Stimulated activated CD4-positive, alpha-beta T cell treated with anti-CD3 and anti-CD28 coated beads, Interleukin-15, amount 100 ng/mL, for 24 hours (primary cell): ENCODE data around the gene DNHD1.

Experiments used
- DNase-seq: peaks from one replicate; pipeline ENCODE4 v3.0.0-alpha.2; 2020

Gene DNHD1

GRCh38 chr11:6566704-6567370 lies 69.8 kb downstream of the DNHD1 start:
- no peak for DNase-seq

GRCh38 chr11:6567371-6567745 lies 70.3 kb downstream of the DNHD1 start:
- no peak for DNase-seq

DNA sequence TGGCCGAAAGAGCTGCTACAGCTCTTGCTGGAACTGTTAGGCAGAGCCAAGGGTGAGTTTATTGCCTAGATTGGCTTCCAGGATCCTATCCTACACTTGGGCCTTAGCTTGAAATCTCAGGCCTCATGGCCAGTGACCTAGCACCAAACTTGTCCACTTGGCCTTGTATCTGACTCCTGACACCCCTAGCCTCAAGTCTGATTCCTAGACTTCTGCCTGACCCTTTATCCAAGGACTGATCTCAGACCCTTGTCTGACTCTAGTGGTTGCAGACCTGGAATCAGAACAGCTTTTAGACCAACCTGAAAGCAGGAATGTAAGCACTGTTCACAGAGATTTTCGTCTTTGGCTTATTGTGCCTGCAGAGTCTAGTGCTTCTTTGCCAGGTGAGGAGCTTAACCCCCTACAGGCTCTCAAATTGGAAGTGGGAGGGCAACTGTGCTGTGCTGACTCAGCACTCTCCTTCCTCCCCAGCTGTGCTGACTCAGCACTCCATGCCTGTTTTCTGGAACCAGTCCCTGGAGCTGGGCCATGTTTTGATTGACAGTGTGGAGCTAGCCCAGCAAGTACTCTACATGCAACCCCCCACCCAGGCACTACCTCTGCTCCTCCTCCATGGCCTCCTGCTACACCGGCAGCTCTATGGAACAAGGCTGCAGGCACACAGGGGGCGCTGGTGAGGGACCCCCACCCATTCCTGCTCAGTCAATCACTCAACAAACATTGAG lies 71.3 kb downstream of the DNHD1 start:
- DNase-seq: no peak

DNA sequence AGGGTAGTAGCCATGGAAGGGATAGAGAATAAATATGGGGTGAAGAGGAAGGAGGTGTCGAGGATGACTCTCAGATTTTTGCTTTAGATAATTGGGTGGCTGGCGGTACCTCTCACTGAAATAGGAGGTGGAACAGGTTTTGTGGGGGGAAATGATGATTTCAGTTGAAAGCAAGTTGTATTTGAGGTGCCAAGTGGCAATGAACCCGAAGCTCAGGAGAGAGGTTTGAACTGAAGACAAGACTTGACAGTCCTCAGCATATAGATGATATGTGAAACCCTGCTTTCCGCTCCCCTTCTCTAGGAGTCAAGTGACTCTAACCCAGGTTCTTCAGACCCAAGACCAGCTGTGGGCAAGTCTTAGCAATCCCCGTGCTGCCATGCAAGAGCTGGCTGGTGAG lies 72.6 kb downstream of the DNHD1 start:
- DNase-seq: no peak

DNA sequence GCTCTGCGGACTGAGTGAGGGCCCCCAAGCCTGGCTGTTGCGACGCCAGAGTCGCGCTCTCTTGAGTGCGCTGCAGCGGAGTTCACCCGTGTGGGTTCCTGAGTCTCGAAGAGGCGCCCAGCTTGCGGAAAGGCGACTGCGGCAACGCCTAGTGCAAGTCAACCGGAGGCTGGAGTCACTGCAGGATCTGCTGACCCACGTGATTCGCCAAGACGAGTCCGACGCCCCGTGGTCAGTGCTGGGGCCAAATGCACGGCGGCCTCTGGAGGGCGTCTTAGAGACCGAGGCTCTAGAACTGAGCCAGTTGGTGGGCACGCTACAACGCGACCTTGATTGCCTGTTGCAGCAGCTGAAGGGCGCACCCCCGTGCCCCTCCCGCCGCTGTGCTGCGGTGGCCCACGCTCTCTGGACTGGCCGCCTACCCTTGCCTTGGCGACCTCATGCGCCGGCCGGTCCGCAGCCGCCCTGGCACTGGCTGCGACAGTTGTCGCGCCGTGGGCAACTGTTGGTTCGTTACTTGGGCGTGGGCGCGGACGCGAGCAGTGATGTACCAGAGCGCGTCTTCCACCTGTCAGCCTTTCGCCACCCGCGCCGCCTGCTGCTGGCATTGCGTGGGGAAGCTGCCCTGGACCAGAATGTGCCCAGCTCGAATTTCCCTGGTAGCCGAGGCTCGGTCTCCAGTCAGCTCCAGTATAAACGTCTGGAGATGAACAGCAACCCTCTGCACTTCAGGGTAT lies 73.8 kb downstream of the DNHD1 start:
- no peak for DNase-seq

DNA sequence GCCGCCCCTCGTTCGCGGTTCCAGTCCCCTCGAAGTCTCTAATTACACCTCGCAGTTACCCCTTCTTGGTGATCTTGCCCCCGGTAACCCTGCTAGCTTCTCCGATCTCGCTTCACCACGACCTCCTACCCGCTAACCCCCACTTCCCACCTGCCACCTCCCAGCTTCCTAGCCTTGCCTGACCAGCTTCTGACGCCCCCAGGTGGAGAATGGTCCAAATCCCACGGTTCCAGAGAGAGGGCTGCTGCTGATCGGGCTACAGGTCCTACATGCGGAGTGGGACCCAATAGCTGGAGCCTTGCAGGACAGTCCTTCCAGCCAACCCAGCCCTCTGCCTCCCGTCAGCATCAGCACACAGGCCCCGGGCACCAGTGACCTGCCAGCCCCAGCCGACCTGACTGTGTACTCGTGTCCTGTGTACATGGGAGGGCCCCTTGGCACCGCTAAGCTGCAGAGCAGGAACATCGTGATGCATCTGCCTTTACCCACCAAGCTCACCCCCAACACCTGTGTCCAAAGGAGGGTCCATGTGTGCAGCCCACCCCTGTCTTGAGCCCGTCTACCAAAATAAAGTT lies 74.4 kb downstream of the DNHD1 start:
- DNase-seq: no peak

DNA sequence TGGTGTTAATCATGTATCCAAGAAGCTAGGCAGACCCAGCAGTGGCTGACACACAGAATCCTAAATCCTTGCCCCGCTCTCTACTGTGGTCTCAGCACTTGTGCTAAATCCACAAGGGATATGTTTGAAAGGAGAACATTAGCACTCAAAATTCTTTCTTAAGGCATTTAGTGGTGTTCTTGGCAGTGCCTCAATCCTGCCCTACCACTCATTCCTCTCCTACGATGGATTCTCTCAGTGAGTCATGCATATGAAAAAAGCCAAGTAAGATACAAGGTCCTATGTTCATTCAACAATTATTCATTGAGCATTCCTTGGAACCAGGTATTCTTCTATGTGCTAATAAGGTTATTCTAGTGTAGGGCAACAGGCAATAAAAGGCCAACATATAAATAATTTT lies 75.1 kb downstream of the DNHD1 start:
- no peak for DNase-seq

DNA sequence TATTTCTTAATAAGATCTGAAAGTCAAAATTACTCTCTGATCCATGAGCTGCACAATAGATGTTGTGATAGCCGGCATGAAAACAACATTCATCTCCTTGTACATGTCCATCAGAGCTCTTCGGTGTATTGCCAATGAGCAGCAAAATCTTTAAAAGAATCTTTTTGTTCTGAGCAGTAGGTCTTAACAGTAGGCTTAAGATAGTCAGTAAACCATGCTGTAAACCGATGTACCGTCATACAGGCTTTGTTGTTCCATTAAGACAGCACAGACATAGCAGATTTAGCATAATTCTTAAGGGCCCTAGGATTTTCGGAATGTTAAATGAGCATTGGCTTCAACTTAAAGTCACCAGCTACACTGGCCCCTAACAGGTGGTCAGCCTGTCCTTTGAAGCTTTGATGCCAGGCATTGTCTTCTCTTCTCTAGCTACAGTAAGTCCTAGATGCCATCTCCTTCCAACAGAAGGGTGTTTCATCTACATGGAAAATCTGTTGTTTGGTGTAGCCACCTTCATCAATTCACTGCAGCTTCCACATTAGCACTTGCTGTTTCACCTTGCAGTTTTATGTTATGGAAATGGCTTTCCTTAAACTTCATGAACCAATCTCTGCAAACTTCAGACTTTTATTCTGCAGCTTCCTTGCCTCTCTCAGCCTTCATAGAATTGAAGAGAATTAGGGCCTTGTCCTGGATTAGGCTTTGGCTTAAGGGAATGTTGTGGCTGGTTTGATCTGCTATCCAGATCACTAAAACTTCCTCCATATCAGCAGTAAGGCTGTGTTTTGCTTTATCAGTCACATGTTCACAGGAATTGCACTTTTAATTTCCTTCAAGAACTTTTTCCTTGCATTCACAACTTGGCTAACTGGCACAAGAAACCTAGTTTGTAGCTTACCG lies 78.0 kb downstream of the DNHD1 start:
- DNase-seq: no peak

DNA sequence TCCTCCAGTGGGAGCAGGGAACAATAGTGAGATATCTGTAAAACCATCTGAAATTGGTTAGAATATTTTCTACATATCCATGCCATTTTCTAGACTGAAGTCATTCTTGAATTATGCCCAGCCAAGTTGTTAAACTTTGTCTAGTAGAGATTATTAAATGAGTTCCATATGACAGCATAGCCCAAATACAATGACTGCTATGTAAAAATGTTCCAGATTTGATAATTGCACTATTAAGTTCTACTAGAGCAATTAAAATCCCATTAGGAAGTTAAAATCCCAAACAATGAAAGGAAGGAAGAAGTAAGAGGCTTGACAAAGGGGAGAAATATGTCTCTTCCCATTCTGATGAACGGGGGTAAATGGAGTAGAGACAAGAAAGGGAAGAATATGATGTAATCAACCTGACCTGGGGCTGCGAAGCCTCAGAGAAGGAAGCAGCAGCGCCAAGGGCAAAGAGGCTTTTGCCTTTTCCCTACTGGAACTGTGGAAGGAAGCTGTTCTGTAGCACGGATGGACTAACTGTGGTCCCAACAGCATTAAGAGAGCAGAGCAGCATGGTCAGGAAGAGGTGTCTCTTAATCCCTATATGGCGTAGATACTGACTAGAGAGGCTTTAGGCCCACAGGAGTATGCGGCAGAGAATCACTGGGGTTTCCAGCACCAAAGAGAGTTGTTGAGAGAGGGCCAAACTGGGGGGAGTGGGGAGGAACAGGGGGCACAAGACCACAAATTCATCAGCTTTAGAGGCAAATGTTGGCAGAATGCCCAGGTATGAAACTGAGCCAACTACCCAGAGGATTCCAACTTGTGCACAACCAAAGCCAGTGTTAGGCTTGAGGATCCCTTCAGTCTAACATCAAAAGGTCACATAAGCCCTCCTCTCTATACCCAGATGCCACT lies 79.6 kb downstream of the DNHD1 start:
- no peak for DNase-seq

- no peak for DNase-seq
Observed at GRCh38 chr11:6578134-6578533, 81.1 kb downstream of the DNHD1 start.

GRCh38 chr11:6579681-6580080 lies 82.6 kb downstream of the DNHD1 start:
- DNase-seq: no peak

DNA sequence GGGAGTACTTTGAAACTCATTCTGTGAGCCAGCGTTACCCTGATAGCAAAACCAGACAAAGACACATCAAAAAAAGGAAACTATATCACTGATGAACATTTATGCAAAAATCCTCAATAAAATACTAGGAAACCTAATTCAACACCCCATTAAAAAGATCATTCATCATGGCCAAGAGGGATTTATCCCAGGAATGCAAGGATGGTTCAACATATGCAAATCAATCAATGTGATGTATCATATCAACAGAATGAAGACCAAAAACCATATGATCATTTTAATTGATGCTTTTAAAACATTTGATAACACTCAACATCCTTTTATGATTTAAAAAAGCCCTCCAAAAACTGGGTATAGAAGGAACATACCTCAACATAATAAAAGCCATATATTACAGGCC lies 86.5 kb downstream of the DNHD1 start:
- no peak for DNase-seq

DNA sequence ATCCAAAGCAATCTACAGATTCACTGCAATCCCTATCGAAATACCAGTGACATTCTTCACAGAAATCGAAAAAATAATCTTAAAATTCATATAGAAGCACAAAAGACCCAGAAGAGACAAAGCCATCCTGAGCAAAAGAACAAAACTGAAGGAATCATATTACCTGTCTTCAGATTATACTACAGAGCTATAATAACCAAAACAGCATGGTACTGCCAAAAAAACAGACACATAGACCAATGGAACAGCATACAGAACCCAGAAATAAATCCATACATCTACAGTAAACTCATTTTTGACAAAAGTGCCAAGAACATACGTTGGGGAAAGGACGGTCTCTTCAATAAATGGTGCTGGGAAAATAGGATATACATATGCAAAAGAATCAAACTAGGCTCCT lies 87.4 kb downstream of the DNHD1 start:
- no peak for DNase-seq

GRCh38 chr11:6586434-6587359 lies 89.6 kb downstream of the DNHD1 start:
- DNase-seq: no peak

- no peak for DNase-seq
Observed at GRCh38 chr11:6587360-6587953, 90.4 kb downstream of the DNHD1 start.

GRCh38 chr11:6588018-6588417 lies 90.9 kb downstream of the DNHD1 start:
- DNase-seq: no peak

GRCh38 chr11:6594142-6594768 lies 97.2 kb downstream of the DNHD1 start:
- DNase-seq: no peak

GRCh38 chr11:6596239-6596877 lies 99.3 kb downstream of the DNHD1 start:
- no peak for DNase-seq

- DNase-seq: no peak
Observed at GRCh38 chr11:6598555-6598954, 101.5 kb downstream of the DNHD1 start.
